Fibroblast of the aortic adventitia (primary cell): ENCODE data around the gene ZNF143. TPM values are rescaled to one million over a fixed set of nuclear protein-coding genes. Genes with fewer than 3 reads are reported as not detected.
"Not testable (repeated sequence)": the region's sequence is repeated elsewhere in the genome, so short reads cannot be mapped to it uniquely, and the experiment has no call there.

ENCODE experiments used
- DNase-seq: peaks from one replicate; pipeline ENCODE4 v3.0.0-alpha.2; 2010; ENCODE audit warnings: low read depth
- H3K4me3 ChIP-seq: 2 replicates; pipeline ENCODE4 v1.5.1; 2011; ENCODE audit warnings: low read depth, mild to moderate bottlenecking, control low read depth, low read length, moderate library complexity
- CTCF ChIP-seq: IDR thresholded peaks from 2 replicates; pipeline ENCODE4 v1.5.1; 2011; ENCODE audit warnings: mild to moderate bottlenecking, low read length, control low read depth, inconsistent platforms; ENCODE audit not compliant: insufficient read depth
- total RNA-seq: library from RNA; depleted of rRNA; stranded (reverse); fragments of >200 nt; gene quantifications from 2 replicates; pipeline ENCODE4 v1.2.3, GENCODE V29; 2012; ENCODE audit warnings: low replicate concordance

Gene ZNF143
- total RNA-seq, 1 donor: 24.9 TPM

DNA sequence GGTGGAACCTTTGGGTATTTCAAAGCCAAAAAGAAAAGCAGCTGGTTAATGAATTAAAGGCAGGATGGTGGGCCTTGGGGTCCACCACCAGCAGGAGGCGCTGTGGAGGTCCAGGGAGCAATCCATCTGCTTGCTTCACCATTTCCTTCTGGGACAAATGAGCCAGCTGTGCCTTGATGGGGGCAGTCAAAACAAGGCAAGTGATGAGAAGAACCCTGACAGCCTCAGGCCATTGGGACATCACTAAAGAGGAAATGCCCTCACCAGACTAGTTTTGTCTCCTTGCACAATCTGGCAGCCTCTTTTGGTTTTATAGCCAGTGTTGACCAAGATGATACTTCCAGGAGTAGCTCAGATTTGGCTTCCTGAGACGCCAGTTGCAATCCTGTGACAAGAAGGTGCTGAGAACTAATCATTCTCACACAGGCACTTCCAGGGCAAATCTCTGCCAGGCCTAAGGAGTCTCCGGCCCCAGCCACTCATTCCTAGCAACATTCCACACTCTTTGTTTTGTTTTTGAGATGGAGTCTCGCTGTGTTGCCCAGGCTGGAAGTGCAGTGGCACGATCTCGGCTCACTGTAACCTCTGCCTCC, 74.5 kb downstream of the ZNF143 start:
- peak; percentile 69 for DNase-seq
- TF ChIP-seq CTCF: peak; percentile 73
- no peak overlapping the region for H3K4me3 ChIP-seq

DNA sequence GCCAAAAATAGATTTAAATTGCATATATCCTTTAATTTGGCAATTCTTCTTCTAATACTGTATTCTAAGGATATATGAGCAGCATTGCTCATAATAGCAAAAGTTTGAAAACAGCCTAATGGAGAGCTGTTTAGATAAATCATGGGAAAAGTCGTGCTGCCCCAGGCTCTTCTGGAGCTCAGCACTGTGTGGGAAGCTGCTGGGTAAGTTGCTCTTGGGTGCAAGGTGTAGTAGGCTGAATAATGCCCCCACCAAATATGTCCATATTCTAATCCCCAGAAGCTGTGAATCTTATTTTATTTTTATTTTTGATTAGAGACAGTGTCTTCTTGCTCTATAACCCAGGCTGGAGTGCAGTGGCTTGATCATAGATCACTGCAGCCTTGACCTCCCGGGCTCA, 77.7 kb downstream of the ZNF143 start:
- no peak for DNase-seq
- TF ChIP-seq CTCF: no peak
- no peak overlapping the region for H3K4me3 ChIP-seq

- not testable (repeated sequence) for DNase-seq, H3K4me3 ChIP-seq
Measured at GRCh38 chr11:9549216-9549615, 88.4 kb downstream of the ZNF143 start.

DNA sequence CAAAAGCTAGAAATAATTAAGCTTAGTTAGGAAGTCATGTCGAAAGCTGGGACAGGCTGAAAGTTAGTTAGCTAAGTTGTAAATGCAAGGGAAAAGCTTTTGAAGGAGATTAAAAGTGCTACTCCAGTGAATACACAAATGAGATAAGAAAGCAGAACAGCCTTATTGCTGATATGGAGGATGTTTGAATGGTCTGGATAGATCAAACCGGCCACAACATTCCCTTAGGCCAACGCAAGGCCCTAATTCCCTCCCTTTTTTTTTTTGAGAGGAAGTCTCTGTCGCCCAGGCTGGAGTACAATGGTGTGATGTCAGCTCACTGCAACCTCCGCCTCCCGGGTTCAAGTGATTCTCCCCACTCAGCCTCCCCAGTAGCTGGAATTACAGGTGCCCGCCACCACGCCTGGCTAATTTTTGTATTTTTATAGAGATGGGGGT, 89.4 kb downstream of the ZNF143 start:
- DNase-seq: no peak
- TF ChIP-seq CTCF: no peak
- no peak overlapping the region for H3K4me3 ChIP-seq

- no peak for TF ChIP-seq CTCF
- H3K4me3 ChIP-seq: no peak overlapping the region
- no peak for DNase-seq
Measured at GRCh38 chr11:9561279-9561982, 100.6 kb downstream of the ZNF143 start.

GRCh38 chr11:9562716-9563115, 101.9 kb downstream of the ZNF143 start:
- DNase-seq: no peak
- no peak for TF ChIP-seq CTCF
- H3K4me3 ChIP-seq: no peak overlapping the region

DNA sequence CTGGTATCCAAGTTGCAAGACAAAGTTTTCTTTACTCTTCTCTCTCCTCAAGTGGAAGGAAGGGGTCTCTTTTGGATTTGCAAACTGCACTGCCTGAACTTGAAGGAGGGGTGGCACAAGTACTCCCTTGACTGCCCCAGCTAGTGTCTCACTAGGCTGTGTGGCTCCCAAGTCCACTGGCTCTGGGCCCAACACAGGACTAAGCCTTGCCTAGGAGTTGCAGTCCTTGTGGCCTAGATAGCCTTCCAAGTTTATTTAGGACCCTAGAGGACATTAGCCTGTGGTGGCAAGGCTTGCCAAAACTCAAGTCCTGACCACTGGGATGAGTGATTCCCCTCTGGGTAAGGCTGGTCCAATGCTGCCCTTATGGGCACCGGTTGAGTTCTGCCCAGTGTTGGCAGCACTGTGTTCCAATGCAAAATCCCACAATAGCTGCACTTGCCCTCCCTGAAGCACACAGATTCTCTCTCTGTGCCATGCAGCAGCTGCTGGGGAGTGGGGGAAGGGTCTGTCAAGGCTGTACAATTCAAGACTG, 102.5 kb downstream of the ZNF143 start:
- H3K4me3 ChIP-seq: no peak overlapping the region
- TF ChIP-seq CTCF: no peak
- DNase-seq: no peak
